H1 (cell line): ENCODE data around the gene MMP11. TPM values are rescaled to one million over a fixed set of nuclear protein-coding genes. Genes with fewer than 3 reads are reported as not detected.

Experiments
- ASH2L ChIP-seq: fragments of 200-600, 300-600 bp; sonication (generic); IDR thresholded peaks from one replicate; pipeline ENCODE4 v1.7.1; 2017; ENCODE audit warnings: low read length
- BACH1 ChIP-seq: IDR thresholded peaks from 2 replicates; pipeline ENCODE4 v1.6.1; 2012; ENCODE audit warnings: low read length, improper control_type of control experiment
- CBX8 ChIP-seq: fragments of 300-800, 300-1000 bp; sonication (generic); IDR thresholded peaks from 2 replicates; pipeline ENCODE4 v1.7.1; 2016; ENCODE audit warnings: low read depth, low read length, borderline replicate concordance
- CEBPB ChIP-seq: IDR thresholded peaks from 2 replicates; pipeline ENCODE4 v1.6.1; 2012; ENCODE audit warnings: low read depth, low read length
- CHD7 ChIP-seq: fragments of 300-600 bp; sonication (generic); IDR thresholded peaks from 2 replicates; pipeline ENCODE4 v1.7.1; 2012; ENCODE audit warnings: low read length, moderate library complexity, mild to moderate bottlenecking, inconsistent platforms; ENCODE audit not compliant: insufficient replicate concordance
- E2F6 ChIP-seq: IDR thresholded peaks from 2 replicates; pipeline ENCODE4 v1.6.1; 2012; ENCODE audit warnings: inconsistent platforms
- GABPA ChIP-seq: IDR thresholded peaks from 2 replicates; pipeline ENCODE4 v1.6.1; 2011; ENCODE audit warnings: mild to moderate bottlenecking, low read length, moderate library complexity, borderline replicate concordance; ENCODE audit not compliant: insufficient read depth
- HDAC2 ChIP-seq, 2 experiments: fragments of 300-600 bp in 1 of 2; sonication (generic) in 1 of 2; IDR thresholded peaks; 2 replicates each; pipeline ENCODE4 v1.6.1; 2011 to 2012; ENCODE audit warnings: low read depth in 2 of 2, low read length in 2 of 2, mild to moderate bottlenecking in 2 of 2, moderate library complexity in 2 of 2, borderline replicate concordance in 1 of 2, inconsistent platforms in 1 of 2
- HDAC6 ChIP-seq: IDR thresholded peaks from one replicate; pipeline ENCODE4 v1.7.1; 2012; ENCODE audit warnings: low read depth, mild to moderate bottlenecking, inconsistent platforms, low read length, moderate library complexity
- MAFK ChIP-seq: IDR thresholded peaks from 2 replicates; pipeline ENCODE4 v1.6.1; 2012; ENCODE audit warnings: low read depth, mild to moderate bottlenecking, improper control_type of control experiment, low read length
- RBBP5 ChIP-seq: IDR thresholded peaks from 2 replicates; pipeline ENCODE4 v1.7.1; 2012; ENCODE audit warnings: low read depth, mild to moderate bottlenecking, inconsistent platforms, low read length, moderate library complexity, borderline replicate concordance
- polyA plus RNA-seq, 7 experiments: library from polyadenylated mRNA; depleted of rRNA in 3 of 7; stranded (reverse) in 5 of 7; unstranded in 2 of 7; fragments of >200 nt in 5 of 7; fragments of 200-250 nt in 2 of 7; gene quantifications; 1 replicate in 5 of 7; 2 replicates in 1 of 7; 4 replicates in 1 of 7; pipeline versions ENCODE4 v1.2.1 to v1.2.3, GENCODE V29; 2011 to 2013; ENCODE audit warnings: missing spikeins in 2 of 7, mixed read lengths in 2 of 7
- total RNA-seq: library from RNA; stranded (reverse); fragmentation: NEBNext Ultra II Directional; extraction: Animal tissue kit (Norgen Biotek cat#: 25700); gene quantifications from 2 replicates; pipeline ENCODE4 v1.2.1, GENCODE V29; 2021

MMP11 gene
- total and polyA plus RNA-seq, 2 of the 8 experiments (the other 6 are each of a cell fraction or from before 2014, with no cell fraction given): 10.2 to 18.3 TPM

GRCh38 chr22:23818541-23818940 lies 45.9 kb downstream of the MMP11 start (continued):
- TF ChIP-seq CHD7: no peak
- TF ChIP-seq BACH1: no peak
- no peak for TF ChIP-seq RBBP5
- TF ChIP-seq GABPA: no peak
- no peak for TF ChIP-seq E2F6
- no peak for TF ChIP-seq ASH2L
- TF ChIP-seq HDAC2 (IDR thresholded peaks at IDR 0.05; ENCODE audit: borderline replicate concordance in 1 of 2, low read depth in 2 of 2, low read length in 2 of 2): no peak
- no peak for TF ChIP-seq MAFK
- no peak for TF ChIP-seq CBX8
- no peak for TF ChIP-seq HDAC6
- TF ChIP-seq CEBPB: no peak
